Keratinocyte (primary cell): ENCODE measurements around the gene RARRES1.

Experiments used
- EZH2 ChIP-seq: IDR thresholded peaks from one replicate; pipeline ENCODE4 v1.6.1; 2012; ENCODE audit warnings: inconsistent platforms, mild to moderate bottlenecking, low read length, moderate library complexity
- TF ChIP-seq, protein P1 (sequence below), 3 experiments: IDR thresholded peaks in 1 of 3; conservative IDR thresholded peaks in 1 of 3; optimal IDR thresholded peaks in 1 of 3; 2 replicates in 2 of 3; 3 replicates in 1 of 3; pipeline versions ENCODE3 to v1.5.1; 2011; ENCODE audit warnings: low read length in 3 of 3, mild to moderate bottlenecking in 3 of 3, moderate library complexity in 2 of 3, control low read depth in 1 of 3, inconsistent platforms in 1 of 3; ENCODE audit not compliant: insufficient read depth in 2 of 3; ENCODE audit errors: extremely low read depth in 1 of 3

DNA sequence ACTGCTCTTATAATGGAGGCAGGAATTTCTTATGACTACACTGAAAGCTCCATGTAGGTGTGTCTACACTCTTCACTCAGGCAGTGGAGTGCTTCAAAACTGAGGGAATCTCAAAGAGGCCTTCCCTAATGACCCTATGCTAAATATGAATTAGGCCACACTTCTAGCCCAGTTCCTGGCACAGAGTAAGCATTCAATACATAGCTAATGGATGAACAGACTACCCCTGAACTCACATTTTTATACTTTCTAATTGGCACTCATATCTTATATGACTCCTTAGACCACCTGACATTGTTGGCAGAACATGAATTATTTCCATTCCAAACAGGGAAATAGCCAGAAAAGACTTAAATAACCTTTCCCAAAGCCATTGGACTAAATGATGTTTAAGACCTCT lies 3.4 kb downstream of the RARRES1 start:
- TF ChIP-seq, protein P1, sequence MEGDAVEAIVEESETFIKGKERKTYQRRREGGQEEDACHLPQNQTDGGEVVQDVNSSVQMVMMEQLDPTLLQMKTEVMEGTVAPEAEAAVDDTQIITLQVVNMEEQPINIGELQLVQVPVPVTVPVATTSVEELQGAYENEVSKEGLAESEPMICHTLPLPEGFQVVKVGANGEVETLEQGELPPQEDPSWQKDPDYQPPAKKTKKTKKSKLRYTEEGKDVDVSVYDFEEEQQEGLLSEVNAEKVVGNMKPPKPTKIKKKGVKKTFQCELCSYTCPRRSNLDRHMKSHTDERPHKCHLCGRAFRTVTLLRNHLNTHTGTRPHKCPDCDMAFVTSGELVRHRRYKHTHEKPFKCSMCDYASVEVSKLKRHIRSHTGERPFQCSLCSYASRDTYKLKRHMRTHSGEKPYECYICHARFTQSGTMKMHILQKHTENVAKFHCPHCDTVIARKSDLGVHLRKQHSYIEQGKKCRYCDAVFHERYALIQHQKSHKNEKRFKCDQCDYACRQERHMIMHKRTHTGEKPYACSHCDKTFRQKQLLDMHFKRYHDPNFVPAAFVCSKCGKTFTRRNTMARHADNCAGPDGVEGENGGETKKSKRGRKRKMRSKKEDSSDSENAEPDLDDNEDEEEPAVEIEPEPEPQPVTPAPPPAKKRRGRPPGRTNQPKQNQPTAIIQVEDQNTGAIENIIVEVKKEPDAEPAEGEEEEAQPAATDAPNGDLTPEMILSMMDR (optimal IDR thresholded peaks at IDR 0.05 in 1 of 3, IDR thresholded peaks at IDR 0.05 in 1 of 3, conservative IDR thresholded peaks at IDR 0.05 in 1 of 3; ENCODE audit: extremely low read depth in 1 of 3, insufficient read depth in 2 of 3, low read length in 3 of 3) = no peak
- TF ChIP-seq EZH2 = no peak
